Measurements from ENCODE around the gene NPSR1. TPM values are rescaled to one million over a fixed set of nuclear protein-coding genes. Genes with fewer than 3 reads are reported as not detected.
"Not testable (repeated sequence)": the region's sequence is repeated elsewhere in the genome, so short reads cannot be mapped to it uniquely, and the experiment has no call there.

NPSR1 gene
- total RNA-seq, 1 experiment from 2014 or later, result not detected

DNA sequence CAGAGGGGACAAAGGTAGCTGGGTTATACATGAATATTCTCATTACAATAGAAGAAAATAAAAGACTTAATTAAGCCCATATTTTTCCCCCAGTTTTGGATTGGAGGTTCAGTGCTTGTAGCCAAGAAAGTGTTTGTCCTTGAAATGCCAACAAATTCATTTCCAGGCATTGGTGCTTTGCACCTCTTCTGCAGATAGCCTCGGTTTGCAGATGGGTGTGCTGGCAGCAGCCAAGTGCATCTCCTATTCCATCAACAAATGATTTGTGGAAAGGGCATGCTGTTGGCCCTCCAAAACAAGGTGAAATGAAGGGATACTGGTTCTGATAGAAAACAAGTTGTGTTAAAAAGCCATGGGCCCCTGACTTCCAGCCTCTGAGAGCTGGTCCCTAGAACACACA is 192.0 kb downstream of the NPSR1 start:
- Mint-ChIP-seq H3K4me3 (ENCODE audit: low read depth, unreplicated experiment) (no peak overlapping the region), H3K27ac (ENCODE audit: unreplicated experiment) (no peak overlapping the region)
- CTCF ChIA-PET, result no interaction called here

DNA sequence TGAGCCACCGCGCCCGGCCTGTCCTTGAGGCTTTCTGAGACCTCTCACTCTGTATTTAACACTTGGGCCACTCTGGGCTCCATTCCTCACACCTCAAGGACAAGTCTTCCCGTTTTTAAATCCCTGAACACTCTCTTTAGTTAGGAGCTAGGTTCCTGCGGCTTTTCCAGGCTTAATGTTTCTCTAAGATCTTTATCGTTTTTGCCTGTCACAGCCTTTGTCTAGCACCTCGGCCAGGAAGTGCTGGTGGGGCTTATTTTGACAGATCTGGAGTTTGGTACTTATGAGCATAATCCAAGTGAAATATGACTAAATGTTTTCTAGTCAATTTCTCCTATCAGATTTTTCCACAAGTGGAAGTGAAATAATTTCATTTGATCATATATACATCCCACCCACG is 192.7 kb downstream of the NPSR1 start:
- H3K4me3 Mint-ChIP-seq (ENCODE audit: low read depth, unreplicated experiment), result no peak overlapping the region
- TF ChIP-seq, protein P1, sequence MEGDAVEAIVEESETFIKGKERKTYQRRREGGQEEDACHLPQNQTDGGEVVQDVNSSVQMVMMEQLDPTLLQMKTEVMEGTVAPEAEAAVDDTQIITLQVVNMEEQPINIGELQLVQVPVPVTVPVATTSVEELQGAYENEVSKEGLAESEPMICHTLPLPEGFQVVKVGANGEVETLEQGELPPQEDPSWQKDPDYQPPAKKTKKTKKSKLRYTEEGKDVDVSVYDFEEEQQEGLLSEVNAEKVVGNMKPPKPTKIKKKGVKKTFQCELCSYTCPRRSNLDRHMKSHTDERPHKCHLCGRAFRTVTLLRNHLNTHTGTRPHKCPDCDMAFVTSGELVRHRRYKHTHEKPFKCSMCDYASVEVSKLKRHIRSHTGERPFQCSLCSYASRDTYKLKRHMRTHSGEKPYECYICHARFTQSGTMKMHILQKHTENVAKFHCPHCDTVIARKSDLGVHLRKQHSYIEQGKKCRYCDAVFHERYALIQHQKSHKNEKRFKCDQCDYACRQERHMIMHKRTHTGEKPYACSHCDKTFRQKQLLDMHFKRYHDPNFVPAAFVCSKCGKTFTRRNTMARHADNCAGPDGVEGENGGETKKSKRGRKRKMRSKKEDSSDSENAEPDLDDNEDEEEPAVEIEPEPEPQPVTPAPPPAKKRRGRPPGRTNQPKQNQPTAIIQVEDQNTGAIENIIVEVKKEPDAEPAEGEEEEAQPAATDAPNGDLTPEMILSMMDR (IDR thresholded peaks at IDR 0.05; ENCODE audit: unreplicated experiment), result no peak
- no peak overlapping the region for H3K27ac Mint-ChIP-seq (ENCODE audit: unreplicated experiment)
- no TSS peak for BruUV-seq (replicated peaks)
- no peaks in the 10 kb centered on the region for H3K9me3 Mint-ChIP-seq (ENCODE audit: low read depth, unreplicated experiment)
- intact Hi-C loops (cut with micrococcal nuclease; ENCODE audit: unreplicated experiment), result no loop called here
- peaks cover 23% of the 10 kb centered on the region for H3K4me1 Mint-ChIP-seq (ENCODE audit: low read depth, unreplicated experiment)
- no peaks in the 10 kb centered on the region for H3K36me3 Mint-ChIP-seq (ENCODE audit: insufficient read depth, unreplicated experiment)
- DNase-seq, result no peak
- no peaks in the 10 kb centered on the region for H3K27me3 Mint-ChIP-seq (ENCODE audit: unreplicated experiment)
- CTCF ChIA-PET, result interaction anchor here (0.6 kb wide), 1 partner anchor 831 kb away, joined by 3 read pairs; no protein-coding TSS in a partner anchor

More for the DNA sequence above, 192.0 kb downstream of the NPSR1 start:
- no TSS peak for BruUV-seq (replicated peaks)
- Mint-ChIP-seq H3K4me1 (ENCODE audit: low read depth, unreplicated experiment) (peaks cover 30% of the 10 kb centered on the region), H3K9me3 (ENCODE audit: low read depth, unreplicated experiment) (no peaks in the 10 kb centered on the region), H3K36me3 (ENCODE audit: insufficient read depth, unreplicated experiment) (no peaks in the 10 kb centered on the region), H3K27me3 (ENCODE audit: unreplicated experiment) (no peaks in the 10 kb centered on the region)
- intact Hi-C loops (cut with micrococcal nuclease; ENCODE audit: unreplicated experiment), result loop anchor here (1.0 kb wide), 1 partner anchor 33 kb away; no protein-coding TSS in a partner anchor
- no peak for DNase-seq
- TF ChIP-seq, protein P1 (IDR thresholded peaks at IDR 0.05; ENCODE audit: unreplicated experiment), result no peak

GRCh38 chr7:34851431-34851830 is 193.4 kb downstream of the NPSR1 start:
- H3K36me3 Mint-ChIP-seq (ENCODE audit: insufficient read depth, unreplicated experiment), result no peaks in the 10 kb centered on the region
- no TSS peak for BruUV-seq (replicated peaks)
- peaks cover 17% of the 10 kb centered on the region for H3K4me1 Mint-ChIP-seq (ENCODE audit: low read depth, unreplicated experiment)
- no peak for DNase-seq
- intact Hi-C loops (cut with micrococcal nuclease; ENCODE audit: unreplicated experiment), result no loop called here
- no peak overlapping the region for H3K4me3 Mint-ChIP-seq (ENCODE audit: low read depth, unreplicated experiment)
- no peak overlapping the region for H3K27ac Mint-ChIP-seq (ENCODE audit: unreplicated experiment)
- no peaks in the 10 kb centered on the region for H3K9me3 Mint-ChIP-seq (ENCODE audit: low read depth, unreplicated experiment)
- CTCF ChIA-PET, result interaction anchor here (0.7 kb wide), 1 partner anchor 1416 kb away, joined by 6 read pairs; no protein-coding TSS in a partner anchor
- H3K27me3 Mint-ChIP-seq (ENCODE audit: unreplicated experiment), result no peaks in the 10 kb centered on the region
- TF ChIP-seq, protein P1 (IDR thresholded peaks at IDR 0.05; ENCODE audit: unreplicated experiment), result no peak

GRCh38 chr7:34858444-34858843 is 200.4 kb downstream of the NPSR1 start:
- BruUV-seq (replicated peaks); H3K4me3 Mint-ChIP-seq (ENCODE audit: low read depth, unreplicated experiment); H3K36me3 Mint-ChIP-seq (ENCODE audit: insufficient read depth, unreplicated experiment); H3K27me3 Mint-ChIP-seq (ENCODE audit: unreplicated experiment); DNase-seq; H3K9me3 Mint-ChIP-seq (ENCODE audit: low read depth, unreplicated experiment); H3K4me1 Mint-ChIP-seq (ENCODE audit: low read depth, unreplicated experiment); H3K27ac Mint-ChIP-seq (ENCODE audit: unreplicated experiment); intact Hi-C loops (cut with micrococcal nuclease; ENCODE audit: unreplicated experiment); CTCF ChIA-PET: not testable (repeated sequence)

- BruUV-seq (replicated peaks); H3K27me3 Mint-ChIP-seq (ENCODE audit: unreplicated experiment); H3K4me3 Mint-ChIP-seq (ENCODE audit: low read depth, unreplicated experiment); CTCF ChIA-PET; intact Hi-C loops (cut with micrococcal nuclease; ENCODE audit: unreplicated experiment); H3K27ac Mint-ChIP-seq (ENCODE audit: unreplicated experiment); H3K9me3 Mint-ChIP-seq (ENCODE audit: low read depth, unreplicated experiment); DNase-seq; H3K36me3 Mint-ChIP-seq (ENCODE audit: insufficient read depth, unreplicated experiment); H3K4me1 Mint-ChIP-seq (ENCODE audit: low read depth, unreplicated experiment): not testable (repeated sequence)
These were observed 201.3 kb downstream of the NPSR1 start for GRCh38 chr7:34859281-34859680.

- DNase-seq; H3K4me3 Mint-ChIP-seq (ENCODE audit: low read depth, unreplicated experiment); H3K27me3 Mint-ChIP-seq (ENCODE audit: unreplicated experiment); BruUV-seq (replicated peaks); CTCF ChIA-PET; intact Hi-C loops (cut with micrococcal nuclease; ENCODE audit: unreplicated experiment); H3K36me3 Mint-ChIP-seq (ENCODE audit: insufficient read depth, unreplicated experiment); H3K9me3 Mint-ChIP-seq (ENCODE audit: low read depth, unreplicated experiment); H3K27ac Mint-ChIP-seq (ENCODE audit: unreplicated experiment): not testable (repeated sequence)
- peaks cover 16% of the 10 kb centered on the region for H3K4me1 Mint-ChIP-seq (ENCODE audit: low read depth, unreplicated experiment)
These were observed 208.2 kb downstream of the NPSR1 start for GRCh38 chr7:34866222-34866621.

- not testable (repeated sequence) for BruUV-seq (replicated peaks)
These were observed 209.3 kb downstream of the NPSR1 start for GRCh38 chr7:34867341-34867740.

GRCh38 chr7:34868602-34869001 is 210.6 kb downstream of the NPSR1 start:
- H3K4me1 Mint-ChIP-seq (ENCODE audit: low read depth, unreplicated experiment), result peaks cover 16% of the 10 kb centered on the region
- DNase-seq; H3K27me3 Mint-ChIP-seq (ENCODE audit: unreplicated experiment); CTCF ChIA-PET; BruUV-seq (replicated peaks); H3K36me3 Mint-ChIP-seq (ENCODE audit: insufficient read depth, unreplicated experiment); H3K27ac Mint-ChIP-seq (ENCODE audit: unreplicated experiment); intact Hi-C loops (cut with micrococcal nuclease; ENCODE audit: unreplicated experiment); H3K9me3 Mint-ChIP-seq (ENCODE audit: low read depth, unreplicated experiment); H3K4me3 Mint-ChIP-seq (ENCODE audit: low read depth, unreplicated experiment): not testable (repeated sequence)

More at GRCh38 chr7:34867341-34867740, 209.3 kb downstream of the NPSR1 start:
- H3K9me3 Mint-ChIP-seq (ENCODE audit: low read depth, unreplicated experiment); intact Hi-C loops (cut with micrococcal nuclease; ENCODE audit: unreplicated experiment); H3K27ac Mint-ChIP-seq (ENCODE audit: unreplicated experiment); CTCF ChIA-PET; DNase-seq; H3K36me3 Mint-ChIP-seq (ENCODE audit: insufficient read depth, unreplicated experiment); H3K4me3 Mint-ChIP-seq (ENCODE audit: low read depth, unreplicated experiment); H3K27me3 Mint-ChIP-seq (ENCODE audit: unreplicated experiment): not testable (repeated sequence)
- peaks cover 16% of the 10 kb centered on the region for H3K4me1 Mint-ChIP-seq (ENCODE audit: low read depth, unreplicated experiment)

All from Calu3 (cell line).